SW480 (cell line): ENCODE measurements around the gene OGDH.

Experiments
- DNase-seq: peaks from one replicate; pipeline ENCODE4 v3.0.0-alpha.2; 2016; ENCODE audit warnings: low spot score

The OGDH gene

DNA sequence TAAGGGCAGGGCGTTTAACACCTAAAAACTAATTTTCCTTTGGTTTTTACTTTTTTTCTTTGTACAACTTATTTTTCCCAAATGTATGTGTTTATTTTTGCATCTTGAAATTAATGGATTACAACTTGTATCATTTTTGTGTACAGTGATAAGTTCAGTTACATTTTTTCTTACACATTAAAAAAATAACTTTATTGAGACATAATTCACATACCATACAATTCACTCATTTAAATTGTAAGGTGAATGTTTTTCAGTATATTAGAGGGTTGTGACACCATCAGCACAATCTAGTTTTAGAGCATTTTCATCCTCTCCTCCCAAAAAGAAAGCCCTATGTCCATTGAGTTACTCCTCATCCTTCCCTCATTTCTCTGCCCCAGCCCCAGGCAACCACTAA lies 11.6 kb downstream of the OGDH start:
- no peak for DNase-seq

DNA sequence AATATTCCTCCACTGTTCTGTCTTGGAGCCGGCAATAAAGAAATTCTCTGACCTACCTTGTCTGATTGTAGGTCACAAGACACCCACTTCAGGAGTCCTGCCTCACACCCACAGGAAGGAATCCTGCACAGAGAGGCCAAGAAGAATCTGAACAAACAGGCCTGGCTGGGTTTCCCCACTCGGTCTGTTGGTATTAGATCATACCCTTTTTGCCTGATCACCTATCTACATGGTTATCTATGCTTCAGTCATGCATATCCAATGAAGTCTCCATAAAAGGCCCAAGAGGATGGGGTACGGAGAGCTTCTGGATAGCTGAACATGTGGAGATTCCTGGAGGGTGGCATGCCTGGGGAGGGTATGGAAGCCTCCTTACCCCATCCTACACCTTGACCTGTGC lies 12.3 kb downstream of the OGDH start:
- DNase-seq = no peak

DNA sequence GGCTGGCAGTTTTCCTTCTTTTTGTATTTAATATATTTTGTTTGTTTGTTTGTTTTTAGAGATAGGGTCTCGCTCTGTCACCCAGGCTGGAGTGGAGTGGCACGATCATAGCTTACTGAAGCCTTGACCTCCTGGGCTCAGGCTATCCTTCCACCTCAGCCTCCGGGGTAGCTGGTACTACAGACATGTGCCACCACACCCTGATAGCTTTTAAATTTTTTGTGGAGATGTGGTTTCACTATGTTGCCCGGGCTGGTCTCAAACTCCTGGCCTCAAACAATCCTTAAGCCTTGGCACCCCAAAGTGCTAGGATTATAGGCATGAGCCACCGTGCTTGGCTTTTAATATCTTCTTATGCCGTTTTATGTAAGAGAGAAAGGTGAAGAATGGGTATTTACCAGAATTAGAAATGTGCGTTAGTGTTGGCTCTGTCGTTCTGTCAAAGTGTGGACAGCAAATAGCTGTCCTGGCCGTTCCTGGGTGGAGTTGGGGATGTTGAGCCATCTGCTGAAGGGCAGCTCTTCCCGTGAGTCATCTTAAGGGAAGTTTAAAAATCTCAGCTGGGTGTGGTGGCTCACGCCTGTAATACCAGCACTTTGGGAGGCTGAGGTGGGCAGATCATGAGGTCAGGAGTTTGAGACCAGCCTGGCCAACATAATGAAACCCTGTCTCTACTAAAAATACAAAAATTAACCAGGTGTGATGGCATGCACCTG lies 14.8 kb downstream of the OGDH start:
- DNase-seq = no peak

DNA sequence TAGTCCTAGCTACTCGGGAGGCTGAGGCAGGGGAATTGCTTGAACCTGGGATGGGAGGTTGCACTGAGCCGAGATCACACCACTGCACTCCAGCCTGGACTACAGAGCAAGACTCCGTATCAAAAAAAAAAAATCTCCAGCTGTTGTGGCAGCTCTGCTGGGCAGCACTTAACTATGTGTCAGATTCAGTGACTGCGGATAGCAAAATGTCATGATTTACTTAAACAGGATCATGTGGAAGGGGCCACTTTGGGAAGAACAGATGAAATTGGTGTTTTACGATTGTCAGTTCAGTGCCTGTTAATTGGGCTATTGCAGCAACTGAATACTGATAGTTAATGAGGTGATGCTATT lies 15.3 kb downstream of the OGDH start:
- DNase-seq = no peak

DNA sequence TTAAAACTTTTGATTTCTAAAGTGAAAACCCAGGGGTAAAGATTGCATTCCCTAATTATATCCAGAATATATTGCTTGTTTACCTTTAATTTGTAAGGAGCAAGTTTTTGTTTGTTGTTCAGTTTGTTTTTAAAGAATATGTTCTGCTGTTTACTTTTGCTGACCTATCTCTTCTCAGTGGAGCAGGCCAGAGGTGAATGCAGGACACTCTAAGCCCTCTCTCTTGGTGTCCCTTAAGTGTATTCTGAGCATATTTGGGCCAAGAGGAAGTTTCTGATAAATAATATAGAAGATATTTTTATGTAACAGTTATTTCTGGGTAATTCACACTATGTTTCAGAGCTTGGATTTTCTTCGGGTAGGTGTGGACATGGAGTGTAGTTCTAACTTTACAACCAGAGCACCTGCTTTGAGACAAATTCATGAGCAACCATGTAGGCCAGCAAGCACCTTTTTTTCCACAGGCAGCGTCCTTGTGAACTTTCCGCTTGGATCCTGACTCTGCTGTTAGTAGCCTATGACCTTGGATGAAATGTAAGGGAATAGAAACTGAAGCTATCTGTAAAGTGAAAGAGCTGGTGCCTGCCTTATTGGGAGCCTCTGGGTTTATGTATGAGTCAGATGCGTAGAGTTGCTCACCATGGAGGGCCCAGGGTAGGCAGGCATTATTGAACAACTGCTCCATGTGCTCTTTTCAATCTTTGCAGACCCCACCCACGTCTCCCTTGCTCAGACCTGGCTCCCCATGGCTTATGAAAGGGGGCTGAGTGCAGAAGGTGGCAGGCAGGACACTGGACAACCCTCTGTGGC lies 16.1 kb downstream of the OGDH start:
- DNase-seq = no peak

DNA sequence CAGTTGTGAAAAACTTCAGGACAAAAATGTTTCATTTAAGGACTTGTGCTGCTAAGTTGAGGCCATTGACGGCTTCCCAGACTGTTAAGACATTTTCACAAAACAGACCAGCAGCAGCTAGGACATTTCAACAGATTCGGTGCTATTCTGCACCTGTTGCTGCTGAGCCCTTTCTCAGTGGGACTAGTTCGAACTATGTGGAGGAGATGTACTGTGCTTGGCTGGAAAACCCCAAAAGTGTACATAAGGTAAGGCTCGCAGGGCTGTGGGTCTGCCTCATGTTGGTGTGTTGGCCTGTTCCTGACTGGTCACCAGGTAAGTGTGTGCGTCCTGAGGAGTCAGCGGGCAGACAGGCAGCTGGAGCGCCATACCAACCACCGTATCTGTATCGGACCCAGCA lies 17.9 kb downstream of the OGDH start:
- DNase-seq = no peak

DNA sequence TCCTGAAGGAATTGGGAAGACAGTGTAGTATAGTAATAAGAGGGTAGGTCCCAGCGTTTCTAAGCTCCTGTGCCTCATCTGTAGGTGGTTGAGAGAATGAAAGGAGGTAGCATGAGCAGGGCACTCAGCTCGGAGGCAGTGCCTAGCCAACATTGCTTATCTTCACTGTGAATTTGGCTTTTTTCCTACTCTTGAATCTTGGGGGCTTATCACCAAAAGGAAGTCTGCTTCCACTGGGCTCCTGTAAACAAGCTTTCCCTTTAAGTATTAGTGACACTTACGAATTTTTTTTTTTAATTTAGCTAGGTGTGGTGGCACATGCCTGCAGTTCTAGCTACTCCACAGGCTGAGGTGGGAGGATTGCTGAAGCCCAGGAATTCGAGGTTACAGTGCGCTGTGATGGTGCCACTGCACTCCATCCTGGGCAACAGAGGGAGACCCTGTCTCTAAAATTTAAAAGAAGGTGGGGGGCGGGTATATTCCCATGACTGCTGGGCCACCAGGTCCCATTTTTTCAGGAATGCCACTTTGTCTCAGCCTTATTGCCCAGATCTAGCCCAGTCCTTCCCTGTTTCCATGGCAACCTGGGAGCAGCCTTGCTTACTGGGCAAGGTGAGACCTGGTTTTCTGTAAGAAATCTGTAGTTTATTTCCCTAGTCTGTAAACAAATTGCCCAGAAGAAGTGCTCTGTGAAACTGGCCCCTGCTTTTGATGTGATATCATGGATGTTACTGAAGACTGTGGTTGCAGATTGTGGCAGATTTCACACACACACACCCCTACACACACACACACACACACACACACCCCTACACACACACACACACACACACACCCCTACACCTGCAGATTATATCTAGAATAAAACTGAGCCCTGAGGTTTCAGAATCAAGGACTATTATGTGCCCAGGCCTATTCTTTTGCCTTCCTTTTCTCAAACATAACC lies 19.4 kb downstream of the OGDH start:
- DNase-seq = no peak

DNA sequence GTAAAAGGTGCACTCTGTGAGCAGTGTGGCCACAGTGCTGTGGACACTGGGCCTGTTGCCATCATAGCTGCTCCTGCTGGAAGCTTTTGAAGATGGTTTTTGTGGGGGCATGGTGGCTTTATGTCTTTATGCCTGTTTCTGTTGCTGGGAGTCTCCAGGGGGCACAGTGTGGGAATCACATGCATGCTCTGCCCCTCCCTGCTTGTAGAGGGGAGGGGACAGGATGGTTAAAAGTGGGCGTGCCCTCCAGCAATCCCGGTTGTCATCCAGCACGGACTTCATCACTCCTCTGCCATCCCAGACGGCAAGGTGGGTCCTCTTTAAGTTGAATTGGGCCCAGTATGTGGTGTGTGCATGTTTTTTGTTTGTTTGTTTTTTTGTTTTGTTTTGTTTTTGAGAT lies 20.2 kb downstream of the OGDH start:
- no peak for DNase-seq

DNA sequence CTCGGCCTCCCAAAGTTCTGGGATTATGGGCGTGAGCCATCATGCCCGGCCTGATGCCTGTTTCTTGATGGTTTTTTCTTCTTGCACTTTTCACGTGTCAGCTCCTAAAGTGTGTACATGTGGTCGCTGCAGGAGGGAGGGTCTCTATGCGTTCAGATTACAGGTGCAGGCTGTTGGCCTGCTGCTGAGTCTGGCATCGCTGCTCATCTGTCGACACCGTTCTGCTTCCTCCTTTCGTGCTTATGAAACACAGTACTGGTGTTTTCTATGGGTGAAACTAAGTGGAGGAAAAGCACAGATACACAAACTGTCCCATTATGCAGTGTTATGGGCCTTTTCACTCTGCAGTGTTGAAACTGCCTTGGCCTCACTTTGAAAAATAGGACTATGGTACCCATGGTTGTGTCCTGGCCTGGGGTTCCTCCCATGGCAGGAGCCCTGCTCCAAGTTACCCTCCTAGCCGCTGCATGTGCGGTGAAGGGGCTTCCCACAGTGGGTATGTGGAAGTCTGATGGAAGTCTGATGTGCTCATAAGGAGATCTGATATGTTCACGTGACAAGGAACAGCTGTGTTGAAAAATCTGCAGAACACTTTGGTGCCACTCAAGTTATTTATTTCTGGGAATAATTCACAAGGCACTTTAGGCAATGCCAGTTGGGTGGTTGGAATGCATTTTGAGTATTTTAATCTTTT lies 23.5 kb downstream of the OGDH start:
- no peak for DNase-seq

DNA sequence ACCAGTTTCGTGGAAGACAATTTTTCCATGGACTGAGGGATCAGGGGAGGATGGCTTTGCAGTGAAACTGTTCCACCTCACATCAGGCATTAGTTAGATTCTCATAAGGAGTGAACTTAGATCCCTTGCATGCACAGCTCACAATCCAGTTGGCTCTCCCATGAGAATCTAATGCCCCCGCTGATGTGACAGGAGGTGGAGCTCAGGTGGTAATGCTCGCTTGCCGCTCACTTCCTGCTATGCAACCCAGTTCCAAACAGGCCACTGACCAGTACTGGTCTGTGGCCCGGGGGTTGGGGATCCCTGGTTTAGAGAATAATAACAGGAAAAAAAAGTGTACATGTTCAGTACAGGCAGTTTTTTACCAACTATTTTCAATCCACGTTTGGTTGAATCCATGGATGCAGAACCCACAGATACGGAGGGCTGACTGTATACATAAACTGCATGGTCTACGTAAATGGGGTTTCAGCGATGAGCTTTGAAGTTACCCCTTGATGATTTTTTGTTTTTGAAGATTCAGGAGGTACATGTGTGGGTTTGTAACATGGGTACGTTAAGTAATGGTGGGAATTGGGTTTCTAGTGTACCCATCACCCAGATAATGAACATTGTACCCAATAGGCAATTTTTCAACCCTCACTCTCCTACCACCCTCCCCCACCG lies 24.5 kb downstream of the OGDH start:
- DNase-seq = no peak

DNA sequence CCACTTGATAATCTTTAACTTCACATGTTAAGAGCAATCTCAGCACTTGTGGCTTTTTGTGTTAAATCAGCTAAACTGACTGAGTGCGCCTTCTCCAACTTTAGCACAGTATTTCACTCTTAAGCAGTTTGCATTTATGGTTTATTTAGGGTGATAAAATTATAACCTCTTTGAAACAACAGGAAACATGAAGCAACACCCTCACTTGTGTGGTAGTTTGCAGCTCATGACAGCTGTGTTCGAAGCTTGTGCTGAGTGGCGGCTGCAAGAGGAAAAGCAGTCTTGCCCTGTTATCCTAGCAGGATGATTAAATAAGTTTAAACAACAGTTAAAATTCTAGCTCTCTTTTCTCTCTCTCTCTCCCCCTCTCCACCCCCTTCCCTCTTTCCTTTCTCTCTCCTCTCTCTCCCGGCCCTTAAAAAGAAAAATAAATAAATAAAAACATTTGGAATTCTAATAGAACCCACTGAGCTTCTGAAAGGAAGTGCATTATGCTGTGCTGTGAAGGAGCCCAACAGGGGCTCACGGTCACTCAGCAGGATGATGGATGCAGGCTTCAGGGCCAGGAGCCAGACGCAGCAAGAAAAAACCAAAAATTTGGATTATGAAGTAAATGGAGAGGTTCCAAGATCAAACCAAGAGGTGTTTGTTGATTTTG lies 25.2 kb downstream of the OGDH start:
- no peak for DNase-seq

DNA sequence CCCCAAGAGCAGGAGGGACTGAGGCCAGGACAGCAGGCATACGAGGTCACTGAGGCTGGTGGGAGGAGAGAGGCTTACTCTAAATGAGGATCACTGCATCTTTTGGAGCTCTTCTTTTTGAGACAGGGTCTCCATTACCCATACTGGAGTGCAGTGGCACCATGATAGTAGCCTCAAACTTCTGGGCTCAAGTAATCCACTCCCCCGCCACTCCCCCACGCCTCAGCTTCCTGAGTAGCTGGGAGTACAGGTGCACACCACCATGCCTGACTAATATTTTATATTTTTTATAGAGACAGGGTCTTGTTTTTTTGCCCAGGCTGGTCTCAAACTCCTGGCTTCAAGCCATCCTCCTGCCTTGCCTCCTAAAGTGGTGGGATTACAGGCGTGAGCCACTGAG lies 25.8 kb downstream of the OGDH start:
- no peak for DNase-seq

DNA sequence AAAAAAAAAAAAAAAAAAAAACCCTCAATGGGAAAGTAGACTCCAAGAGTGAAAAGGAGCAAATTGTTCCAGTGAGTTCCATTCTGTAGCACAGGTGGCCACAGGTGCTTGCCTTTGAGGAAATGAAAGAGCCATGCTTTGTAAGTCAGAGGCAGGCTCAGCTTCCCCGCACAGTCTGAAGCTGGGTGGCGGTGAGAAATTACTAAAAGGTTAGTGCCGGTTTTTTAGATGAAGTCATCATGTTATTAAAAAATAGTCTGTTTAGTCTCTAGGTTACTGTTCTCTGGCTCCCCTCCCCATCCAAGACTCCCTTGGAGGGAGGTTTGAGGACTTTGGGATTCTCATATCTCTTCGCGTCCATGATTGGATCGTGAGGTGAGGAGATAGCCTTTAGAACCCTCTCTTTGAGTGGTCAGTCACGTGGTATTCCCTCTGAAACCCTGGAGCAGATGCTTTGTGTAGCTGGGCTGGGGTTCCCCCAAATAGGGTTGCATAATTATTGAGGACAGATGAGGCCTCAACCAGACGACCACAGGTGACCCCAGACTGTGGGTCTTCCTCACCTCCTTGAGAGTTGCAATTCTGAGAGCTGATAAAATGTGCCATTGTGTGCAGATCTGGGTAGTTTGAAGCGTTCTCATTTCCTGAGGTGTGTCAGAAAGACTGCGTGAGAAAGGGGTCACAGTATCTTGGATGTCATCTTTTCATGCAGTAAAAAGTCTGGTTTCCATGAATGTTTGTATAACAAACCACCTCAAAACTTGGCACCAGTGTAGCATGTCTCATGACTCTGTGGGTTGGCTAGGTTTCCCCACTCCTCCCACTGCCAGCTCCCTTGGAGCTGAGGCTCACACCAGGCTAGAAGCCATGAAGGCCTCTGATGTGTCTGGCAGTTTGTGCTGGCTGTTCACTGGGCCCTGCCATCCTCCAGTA lies 27.1 kb downstream of the OGDH start:
- peak; percentile 46 for DNase-seq

DNA sequence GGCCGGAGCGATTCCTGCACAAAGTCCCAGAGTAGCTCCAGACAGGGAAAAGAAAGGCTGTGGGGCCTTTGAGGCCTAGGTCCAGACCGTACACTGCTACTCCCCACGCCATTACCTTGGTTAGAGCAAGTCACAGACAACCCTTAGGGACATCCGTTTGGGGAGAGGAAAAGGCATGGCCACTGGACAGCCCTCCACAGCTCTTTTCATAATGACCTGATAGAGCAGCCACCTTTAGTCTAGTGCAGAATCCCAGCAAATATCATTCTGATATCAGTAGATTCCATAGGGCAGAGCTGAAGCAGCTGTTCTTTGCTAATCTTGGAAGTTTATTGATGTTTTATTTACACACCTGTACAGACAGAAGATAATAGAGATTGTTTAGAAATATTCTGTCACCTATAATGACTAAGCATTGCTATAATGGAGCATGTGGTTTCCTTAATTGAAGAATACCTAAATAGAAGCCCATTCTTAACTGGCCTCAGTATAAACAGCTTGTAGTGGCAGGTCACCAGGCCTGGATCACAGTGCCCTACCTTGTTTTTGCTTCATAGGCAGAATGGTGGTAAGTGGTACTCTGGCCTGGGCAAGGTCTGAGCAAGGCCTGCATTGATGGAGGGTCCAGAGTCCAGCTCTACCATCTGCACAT lies 27.9 kb downstream of the OGDH start:
- peak; percentile 84 for DNase-seq

DNA sequence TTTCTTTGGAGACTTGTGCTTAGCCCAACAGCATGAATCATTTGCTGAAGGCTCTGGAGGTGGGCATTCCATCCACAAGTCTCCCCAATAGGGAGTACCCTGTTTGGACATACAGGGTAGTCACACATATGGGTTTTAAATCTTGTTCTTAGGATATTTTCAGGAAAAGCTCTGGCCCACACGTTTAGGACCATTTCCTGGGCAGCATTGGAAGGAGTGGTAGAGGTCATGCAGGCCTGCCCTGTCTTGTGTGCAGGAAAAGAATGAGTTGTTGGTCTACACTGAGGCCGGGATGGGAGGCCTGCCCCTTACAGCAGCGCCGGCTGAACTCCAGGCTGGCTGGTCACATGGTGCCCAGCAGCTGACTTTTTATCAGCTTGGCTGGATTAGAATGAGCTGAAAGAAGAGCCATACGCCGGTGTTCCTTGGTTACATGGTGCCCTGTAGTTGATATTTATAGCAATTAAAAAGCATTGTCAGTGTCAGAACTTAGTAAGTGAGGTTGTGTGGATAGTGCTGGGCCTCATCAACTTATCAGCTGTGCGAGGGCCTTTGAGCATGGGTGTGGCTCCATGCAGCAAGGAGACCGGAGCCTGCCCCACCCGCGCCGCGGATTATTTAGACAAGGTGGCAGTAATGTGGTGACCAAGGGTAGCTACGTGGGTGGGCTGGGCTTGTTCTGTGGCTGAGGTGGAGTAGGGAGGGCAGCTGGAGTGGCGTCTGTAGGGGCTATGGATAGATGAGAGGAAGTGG lies 28.6 kb downstream of the OGDH start:
- DNase-seq = peak; percentile 86

DNA sequence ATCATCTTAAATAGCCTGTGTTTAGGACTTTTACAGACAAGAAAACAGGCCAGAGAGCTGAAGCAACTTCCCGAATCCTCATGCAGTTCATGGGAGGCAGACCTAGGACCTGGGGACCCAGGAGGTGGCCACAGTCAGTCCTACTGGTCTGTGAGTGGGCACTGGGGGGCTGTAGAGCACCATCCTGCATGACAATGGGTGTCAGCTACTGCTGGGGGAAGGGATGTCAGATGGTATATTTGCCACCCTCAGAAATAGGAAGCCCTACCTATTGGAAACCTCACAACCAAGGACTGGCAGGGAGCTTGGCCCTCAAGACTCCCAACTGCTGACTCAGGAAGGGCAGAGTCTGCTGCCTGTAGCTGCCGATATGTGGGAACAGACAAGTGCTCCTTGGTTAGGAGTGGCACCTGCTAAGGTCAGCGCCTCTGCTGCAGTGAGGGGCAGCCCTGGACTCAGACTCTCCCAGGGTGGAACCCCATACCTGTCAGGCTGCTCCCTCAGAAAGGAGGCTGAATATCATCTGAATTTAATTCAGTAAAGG lies 29.7 kb downstream of the OGDH start:
- DNase-seq = no peak

DNA sequence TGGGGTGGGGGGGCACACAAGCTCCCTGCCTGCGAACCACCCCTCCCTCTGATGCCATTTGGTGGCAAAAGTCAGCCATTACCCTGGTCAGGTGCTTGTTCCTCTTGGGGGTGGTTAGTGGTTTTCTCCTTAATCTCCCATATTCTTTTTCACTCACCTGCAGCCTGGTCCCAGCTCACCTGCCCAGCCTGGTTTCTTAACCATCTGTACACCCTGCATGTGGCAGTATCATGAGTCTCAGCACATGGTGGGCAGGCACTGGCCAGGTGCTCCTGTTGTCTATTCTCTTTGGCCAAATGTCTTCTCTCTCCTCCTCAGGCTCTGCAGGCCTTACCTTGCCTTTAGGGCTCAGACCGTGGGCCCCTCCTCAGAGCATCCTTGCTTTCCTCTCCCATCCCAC lies 30.5 kb downstream of the OGDH start:
- no peak for DNase-seq
